Thyroid gland (tissue), 4 donors: ENCODE measurements around the gene CYP51A1.

ENCODE experiments used
- POLR2A ChIP-seq, 2 donors: fragments of 450-650 bp; IDR thresholded peaks; one replicate each; pipeline ENCODE4 v1.6.1; 2017; ENCODE audit warnings: antibody characterized with exemption in 2 of 2, mild to moderate bottlenecking in 2 of 2, moderate library complexity in 1 of 2
- TF ChIP-seq, protein P1 (sequence below), 6 experiments: fragments of 200-600 bp in 3 of 6; fragments of 450-650 bp in 3 of 6; sonication (generic) in 3 of 6; IDR thresholded peaks; one replicate each; pipeline ENCODE4 v1.5.1; 2016 to 2019; ENCODE audit warnings: antibody characterized with exemption in 6 of 6, mild to moderate bottlenecking in 2 of 6, inconsistent platforms in 1 of 6, moderate library complexity in 1 of 6

DNA sequence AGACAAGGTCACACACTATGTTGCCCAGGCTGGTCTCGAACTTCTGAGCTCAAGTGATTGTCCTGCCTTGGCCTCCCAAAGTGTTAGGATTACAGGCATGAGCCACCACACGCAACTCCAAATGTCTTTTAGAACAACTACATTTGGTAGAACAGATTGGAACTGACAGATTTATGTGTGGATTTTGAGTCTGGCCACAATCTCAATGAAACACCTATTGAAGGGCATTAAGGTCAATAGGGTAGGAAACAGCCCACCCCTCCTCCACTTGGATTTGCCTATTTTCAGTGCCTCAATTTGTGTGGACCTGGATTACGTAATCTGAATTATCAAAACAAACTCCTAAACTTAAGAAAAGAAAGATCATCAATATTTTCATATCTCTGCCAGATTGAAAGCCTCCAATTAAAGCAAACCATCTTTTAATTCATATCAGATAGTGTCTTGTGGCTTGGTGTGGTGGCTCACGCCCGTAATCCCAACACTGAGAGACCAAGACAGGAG is 15.5 kb upstream of the CYP51A1 start:
- TF ChIP-seq, protein P1, sequence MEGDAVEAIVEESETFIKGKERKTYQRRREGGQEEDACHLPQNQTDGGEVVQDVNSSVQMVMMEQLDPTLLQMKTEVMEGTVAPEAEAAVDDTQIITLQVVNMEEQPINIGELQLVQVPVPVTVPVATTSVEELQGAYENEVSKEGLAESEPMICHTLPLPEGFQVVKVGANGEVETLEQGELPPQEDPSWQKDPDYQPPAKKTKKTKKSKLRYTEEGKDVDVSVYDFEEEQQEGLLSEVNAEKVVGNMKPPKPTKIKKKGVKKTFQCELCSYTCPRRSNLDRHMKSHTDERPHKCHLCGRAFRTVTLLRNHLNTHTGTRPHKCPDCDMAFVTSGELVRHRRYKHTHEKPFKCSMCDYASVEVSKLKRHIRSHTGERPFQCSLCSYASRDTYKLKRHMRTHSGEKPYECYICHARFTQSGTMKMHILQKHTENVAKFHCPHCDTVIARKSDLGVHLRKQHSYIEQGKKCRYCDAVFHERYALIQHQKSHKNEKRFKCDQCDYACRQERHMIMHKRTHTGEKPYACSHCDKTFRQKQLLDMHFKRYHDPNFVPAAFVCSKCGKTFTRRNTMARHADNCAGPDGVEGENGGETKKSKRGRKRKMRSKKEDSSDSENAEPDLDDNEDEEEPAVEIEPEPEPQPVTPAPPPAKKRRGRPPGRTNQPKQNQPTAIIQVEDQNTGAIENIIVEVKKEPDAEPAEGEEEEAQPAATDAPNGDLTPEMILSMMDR (IDR thresholded peaks at IDR 0.05): no peak
- TF ChIP-seq POLR2A (IDR thresholded peaks at IDR 0.05): no peak
